HS-27A (cell line): ENCODE measurements around the gene MSX2.

Experiments
- DNase-seq: peaks from one replicate; pipeline ENCODE4 v3.0.0-alpha.2; 2012; ENCODE audit warnings: low read depth, missing footprints

The MSX2 gene

GRCh38 chr5:174773371-174773770 is 49.0 kb downstream of the MSX2 start:
- DNase-seq, result no peak

- no peak for DNase-seq
Observed at GRCh38 chr5:174775081-174775480, 50.7 kb downstream of the MSX2 start.

GRCh38 chr5:174777111-174777510 is 52.7 kb downstream of the MSX2 start:
- DNase-seq, result no peak

- DNase-seq, result no peak
Observed at GRCh38 chr5:174777583-174777982, 53.2 kb downstream of the MSX2 start.
